ENCODE results near the gene GMDS. TPM values are rescaled to one million over a fixed set of nuclear protein-coding genes. Genes with fewer than 3 reads are reported as not detected.

The GMDS gene
- total RNA-seq, 4 donors from 2014 or later = 9.5 to 32.8 (median 22.4) TPM

- Histone ChIP-seq H3K4me1 (no peaks in the 10 kb centered on the region), H3K4me3 (replicated peaks in 1 of 3) (no peak overlapping the region), H3K36me3 (no peaks in the 10 kb centered on the region), H3K27me3 (no peaks in the 10 kb centered on the region), H3K27ac (no peak overlapping the region), H3K9me3 (no peaks in the 10 kb centered on the region)
- intact Hi-C loops (cut with DNase I) = no loop called here
- DNase-seq = no peak
- WGBS, 2 donors = 96 to 98% methylated on average over 8 of the region's 8 CpGs
- TF ChIP-seq CTCF (IDR thresholded peaks at IDR 0.05) (no peak), POLR2A (IDR thresholded peaks at IDR 0.05) (no peak)
Observed at GRCh38 chr6:2148748-2149147, 96.7 kb downstream of the GMDS start.

GRCh38 chr6:2147766-2148448, 97.5 kb downstream of the GMDS start:
- H3K27me3 ChIP-seq = no peaks in the 10 kb centered on the region
- WGBS, 2 donors = 81 to 83% methylated on average over 6 of the region's 6 CpGs
- H3K27ac ChIP-seq = no peak overlapping the region
- intact Hi-C loops (cut with DNase I) = no loop called here
- no peaks in the 10 kb centered on the region for H3K36me3 ChIP-seq
- H3K9me3 ChIP-seq = no peaks in the 10 kb centered on the region
- H3K4me3 ChIP-seq (replicated peaks in 1 of 3) = no peak overlapping the region
- no peaks in the 10 kb centered on the region for H3K4me1 ChIP-seq
- TF ChIP-seq POLR2A (IDR thresholded peaks at IDR 0.05) = no peak
- no peak for TF ChIP-seq CTCF (IDR thresholded peaks at IDR 0.05)
- no peak for DNase-seq

GRCh38 chr6:2147261-2147660, 98.1 kb downstream of the GMDS start:
- 87 to 88% methylated on average over 5 of the region's 5 CpGs for WGBS, 2 donors
- TF ChIP-seq CTCF (IDR thresholded peaks at IDR 0.05) = no peak
- no peak for TF ChIP-seq POLR2A (IDR thresholded peaks at IDR 0.05)
- Histone ChIP-seq H3K9me3 (no peaks in the 10 kb centered on the region), H3K36me3 (no peaks in the 10 kb centered on the region), H3K4me3 (replicated peaks in 1 of 3) (no peak overlapping the region), H3K4me1 (no peaks in the 10 kb centered on the region), H3K27me3 (no peaks in the 10 kb centered on the region), H3K27ac (no peak overlapping the region)
- no peak for DNase-seq
- intact Hi-C loops (cut with DNase I) = no loop called here

- Histone ChIP-seq H3K36me3 (no peaks in the 10 kb centered on the region), H3K4me1 (no peaks in the 10 kb centered on the region), H3K4me3 (replicated peaks in 1 of 3) (no peak overlapping the region), H3K9me3 (no peaks in the 10 kb centered on the region), H3K27ac (no peak overlapping the region), H3K27me3 (no peaks in the 10 kb centered on the region)
- WGBS, 2 donors = 95 to 97% methylated on average over 4 of the region's 4 CpGs
- no peak for TF ChIP-seq CTCF (IDR thresholded peaks at IDR 0.05)
- intact Hi-C loops (cut with DNase I) = no loop called here
- no peak for DNase-seq
Observed at GRCh38 chr6:2144210-2144609, 101.2 kb downstream of the GMDS start.

GRCh38 chr6:2141644-2142290, 103.6 kb downstream of the GMDS start:
- H3K4me3 ChIP-seq (replicated peaks in 1 of 3) = no peak overlapping the region
- intact Hi-C loops (cut with DNase I) = no loop called here
- no peak overlapping the region for H3K27ac ChIP-seq
- 90 to 92% methylated on average over 16 of the region's 16 CpGs for WGBS, 2 donors
- no peak for DNase-seq
- TF ChIP-seq CTCF (IDR thresholded peaks at IDR 0.05) (no peak), POLR2A (IDR thresholded peaks at IDR 0.05) (no peak)
- H3K4me1 ChIP-seq = peaks cover 0 to under 1% of the 10 kb centered on the region in 2 donors
- no peaks in the 10 kb centered on the region for H3K36me3 ChIP-seq
- no peaks in the 10 kb centered on the region for H3K9me3 ChIP-seq
- H3K27me3 ChIP-seq = no peaks in the 10 kb centered on the region
